PC-9 (cell line): ENCODE measurements around the gene CENPP. TPM values are rescaled to one million over a fixed set of nuclear protein-coding genes. Genes with fewer than 3 reads are reported as not detected.

ENCODE experiments used
- BruUV-seq: library from RNA; stranded (reverse); fragments of 400-500 nt; replicated peaks from 2 replicates; lab custom pipeline; 2021; lab: Mats Ljungman, UMichigan
- CTCF ChIA-PET: fragments of 300-600 bp; sonication (Branson Sonifier 250); formaldehyde crosslinking; loops from one replicate; lab custom pipeline; 2022; ENCODE audit warnings: antibody characterized with exemption; lab: Charles Lee
- POLR2A ChIA-PET: fragments of 300-600 bp; sonication (Branson Sonifier 250); formaldehyde crosslinking; loops from one replicate; lab custom pipeline; 2022; ENCODE audit warnings: antibody characterized with exemption; ENCODE audit not compliant: unreplicated experiment; lab: Charles Lee
- DNase-seq, 2 experiments: peaks; one replicate each; pipeline versions ENCODE4 v3.0.0 to v3.0.0-alpha.2; 2015 to 2022; ENCODE audit warnings: mixed read lengths in 1 of 2
- H2AFZ ChIP-seq: fragments of 200-600 bp; sonication (generic); 2 replicates; pipeline ENCODE4 v1.8.1; 2017; ENCODE audit warnings: antibody characterized with exemption
- H3F3A ChIP-seq: fragments of 200-600 bp; sonication (generic); 2 replicates; pipeline ENCODE4 v1.8.1; 2017; ENCODE audit warnings: antibody characterized with exemption, mild to moderate bottlenecking, low read depth; ENCODE audit not compliant: insufficient read depth
- H3K27ac ChIP-seq: fragments of 200-600 bp; sonication (generic); 2 replicates; pipeline ENCODE4 v1.6.1; 2016; ENCODE audit warnings: mixed run types
- H3K27me3 ChIP-seq: fragments of 200-600 bp; sonication (generic); 2 replicates; pipeline ENCODE4 v1.6.1; 2016; ENCODE audit warnings: low read depth, mixed run types; ENCODE audit not compliant: insufficient read depth
- H3K36me3 ChIP-seq: fragments of 200-600 bp; sonication (generic); 2 replicates; pipeline ENCODE4 v1.6.1; 2016; ENCODE audit warnings: low read depth, mixed run types
- H3K4me1 ChIP-seq: fragments of 200-600 bp; sonication (generic); replicated peaks from 2 replicates; pipeline ENCODE4 v1.6.1; 2016; ENCODE audit warnings: mixed run types; ENCODE audit not compliant: insufficient read depth
- H3K4me2 ChIP-seq: fragments of 200-600 bp; sonication (generic); 2 replicates; pipeline ENCODE4 v1.6.1; 2017; ENCODE audit warnings: mixed run types
- H3K4me3 ChIP-seq: fragments of 200-600 bp; sonication (generic); 2 replicates; pipeline ENCODE4 v1.6.1; 2016; ENCODE audit warnings: mixed run types
- H3K79me2 ChIP-seq: fragments of 200-600 bp; sonication (generic); 2 replicates; pipeline ENCODE4 v1.6.1; 2017; ENCODE audit warnings: low read depth, mixed run types
- H3K9me2 ChIP-seq: fragments of 200-600 bp; sonication (generic); 2 replicates; pipeline ENCODE4 v1.8.1; 2017; ENCODE audit warnings: mild to moderate bottlenecking; ENCODE audit not compliant: insufficient read depth
- H3K9me3 ChIP-seq: fragments of 200-600 bp; sonication (generic); 2 replicates; pipeline ENCODE4 v1.8.1; 2016; ENCODE audit warnings: low read depth; ENCODE audit not compliant: insufficient read depth
- H4K20me1 ChIP-seq: fragments of 200-600 bp; sonication (generic); 2 replicates; pipeline ENCODE4 v1.8.1; 2017; ENCODE audit not compliant: insufficient read depth
- EZH2 ChIP-seq: fragments of 200-600 bp; sonication (generic); IDR thresholded peaks from 2 replicates; pipeline ENCODE4 v1.8.0; 2017; ENCODE audit warnings: antibody characterized with exemption, low read depth
- intact Hi-C: fragments of 100-400 bp; cut with micrococcal nuclease; formaldehyde crosslinking; loops from one replicate; pipeline ENCODE4 v1.10.0; 2022; ENCODE audit not compliant: unreplicated experiment
- total RNA-seq: library from RNA; stranded (reverse); gene quantifications from 2 replicates; pipeline ENCODE4 v1.2.3, GENCODE V29; 2021
- TF ChIP-seq, protein P1 (sequence below): fragments of 200-600 bp; sonication (generic); conservative IDR thresholded peaks from 2 replicates; pipeline ENCODE4 v1.6.1; 2017; ENCODE audit warnings: mixed run types, antibody characterized with exemption, mild to moderate bottlenecking, moderate library complexity

Gene CENPP
- total RNA-seq, 1 experiment from 2014 or later: 10.0 TPM

DNA sequence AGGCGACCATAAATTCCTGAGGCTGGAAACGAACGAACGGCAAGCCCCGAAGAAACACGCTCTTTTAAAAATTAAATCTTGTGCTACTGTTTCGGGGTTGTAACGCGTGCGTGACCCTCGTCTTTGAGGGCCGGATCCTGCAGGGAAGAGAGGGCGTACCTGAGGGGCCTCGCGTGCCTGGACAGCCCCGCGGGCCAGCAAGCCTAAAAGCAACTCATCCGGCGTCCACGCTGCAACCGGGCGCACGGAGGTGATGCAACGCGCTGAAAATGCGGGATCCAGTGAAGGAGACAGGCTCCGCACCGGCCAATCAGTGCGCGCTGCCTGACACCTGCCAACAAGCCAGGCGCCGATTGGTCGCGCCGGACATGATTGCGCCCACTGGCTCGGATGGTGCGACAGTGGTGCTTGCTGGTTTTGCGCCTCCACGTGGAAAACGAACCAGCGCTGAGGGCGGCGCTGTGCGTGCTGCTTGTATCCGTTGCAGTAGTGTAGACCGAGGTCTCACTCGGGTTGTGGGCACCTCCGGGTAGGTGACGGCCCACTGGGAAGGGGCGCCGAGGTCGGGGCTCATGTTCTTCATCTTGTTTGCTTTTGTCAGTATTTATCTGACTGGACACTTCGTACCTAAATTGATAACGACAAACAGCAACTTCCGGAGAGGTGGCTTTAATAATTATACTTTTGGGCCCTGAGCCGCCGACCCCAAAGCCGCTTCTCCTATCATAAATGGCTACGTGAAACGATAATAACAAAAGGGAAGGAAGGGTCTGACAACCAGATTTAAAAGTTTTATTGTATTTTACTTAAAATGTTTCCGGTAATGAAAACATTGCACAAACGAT, 32.1 kb upstream of the CENPP start, which contains the start of gene IARS1:
Gene IARS1, minus strand, starts transcription at position 246 of the 845 bp plus-strand sequence. CDS start 4,278 bp downstream, outside the sequence.
- H4K20me1 ChIP-seq: peaks cover 32% of the 10 kb centered on the region
- ChIA-PET CTCF (interaction anchor here (0.6 kb wide), 1 partner anchor 209 kb away, joined by 3 read pairs; no protein-coding TSS in a partner anchor), POLR2A (interaction anchor here (1.0 kb wide), 1 partner anchor 10 kb away, joined by 7 read pairs; no protein-coding TSS in a partner anchor)
- H3K27me3 ChIP-seq: no peaks in the 10 kb centered on the region
- H3K4me3 ChIP-seq: peak within 1 kb of the TSS; percentile 95
- no peak for TF ChIP-seq EZH2
- TF ChIP-seq, protein P1, sequence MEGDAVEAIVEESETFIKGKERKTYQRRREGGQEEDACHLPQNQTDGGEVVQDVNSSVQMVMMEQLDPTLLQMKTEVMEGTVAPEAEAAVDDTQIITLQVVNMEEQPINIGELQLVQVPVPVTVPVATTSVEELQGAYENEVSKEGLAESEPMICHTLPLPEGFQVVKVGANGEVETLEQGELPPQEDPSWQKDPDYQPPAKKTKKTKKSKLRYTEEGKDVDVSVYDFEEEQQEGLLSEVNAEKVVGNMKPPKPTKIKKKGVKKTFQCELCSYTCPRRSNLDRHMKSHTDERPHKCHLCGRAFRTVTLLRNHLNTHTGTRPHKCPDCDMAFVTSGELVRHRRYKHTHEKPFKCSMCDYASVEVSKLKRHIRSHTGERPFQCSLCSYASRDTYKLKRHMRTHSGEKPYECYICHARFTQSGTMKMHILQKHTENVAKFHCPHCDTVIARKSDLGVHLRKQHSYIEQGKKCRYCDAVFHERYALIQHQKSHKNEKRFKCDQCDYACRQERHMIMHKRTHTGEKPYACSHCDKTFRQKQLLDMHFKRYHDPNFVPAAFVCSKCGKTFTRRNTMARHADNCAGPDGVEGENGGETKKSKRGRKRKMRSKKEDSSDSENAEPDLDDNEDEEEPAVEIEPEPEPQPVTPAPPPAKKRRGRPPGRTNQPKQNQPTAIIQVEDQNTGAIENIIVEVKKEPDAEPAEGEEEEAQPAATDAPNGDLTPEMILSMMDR: no peak; the same call in 1 of the 2 replicates
- no peaks in the 10 kb centered on the region for H3K9me2 ChIP-seq
- H3F3A ChIP-seq: peaks cover 21% of the 10 kb centered on the region; the same call in 1 of the 2 replicates
- peak; percentile 94 to 100 for DNase-seq
- intact Hi-C loops: loop anchor here (2.0 kb wide), 1 partner anchor 153 kb away; no protein-coding TSS in a partner anchor
- BruUV-seq: no TSS peak
- H3K36me3 ChIP-seq: peaks cover 54% of the 10 kb centered on the region
- H3K79me2 ChIP-seq: peaks cover 51% of the 10 kb centered on the region
- peaks cover 22% of the 10 kb centered on the region for H3K4me1 ChIP-seq
- peak within 1 kb of the TSS; percentile 96 for H3K4me2 ChIP-seq
- peak within 1 kb of the TSS; percentile 87 for H2AFZ ChIP-seq
- H3K9me3 ChIP-seq: no peaks in the 10 kb centered on the region
- peak within 1 kb of the TSS; percentile 96 for H3K27ac ChIP-seq

DNA sequence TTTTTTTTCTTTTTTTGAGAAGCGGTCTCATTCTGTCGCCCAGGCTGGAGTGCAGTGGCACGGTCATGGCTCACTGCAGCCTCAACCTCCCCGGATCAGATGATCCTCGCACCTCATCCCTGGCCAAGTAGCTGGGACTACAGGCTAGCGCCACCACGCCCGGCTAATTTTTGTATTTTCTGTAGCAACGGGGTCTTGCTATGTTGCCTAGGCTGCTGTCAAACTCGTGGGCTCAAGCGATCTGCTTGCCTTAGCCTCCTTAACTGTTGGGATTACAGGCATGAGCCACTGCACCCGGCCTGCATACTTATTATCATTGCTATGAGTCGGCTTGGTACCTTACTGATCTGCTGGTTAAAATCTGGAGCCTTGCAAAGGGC, 31.5 kb upstream of the CENPP start:
- TF ChIP-seq, protein P1: no peak
- no peak for TF ChIP-seq EZH2
- Histone ChIP-seq H3K4me3 (peak overlapping the region; percentile 95), H3K27ac (peak overlapping the region; percentile 96), H3K9me3 (no peaks in the 10 kb centered on the region), H4K20me1 (peaks cover 29% of the 10 kb centered on the region), H3K9me2 (no peaks in the 10 kb centered on the region), H3F3A (peaks cover 22% of the 10 kb centered on the region; the same call in 1 of the 2 replicates), H3K79me2 (peaks cover 45% of the 10 kb centered on the region), H3K27me3 (no peaks in the 10 kb centered on the region), H3K36me3 (peaks cover 52% of the 10 kb centered on the region), H2AFZ (peak overlapping the region; percentile 87), H3K4me1 (peaks cover 22% of the 10 kb centered on the region), H3K4me2 (peak overlapping the region; percentile 96)
- ChIA-PET CTCF (no interaction called here), POLR2A (no interaction called here)
- intact Hi-C loops: no loop called here
- DNase-seq: peak in 1 of 2 experiments; percentile 10
- BruUV-seq: TSS peak; percentile 91

DNA sequence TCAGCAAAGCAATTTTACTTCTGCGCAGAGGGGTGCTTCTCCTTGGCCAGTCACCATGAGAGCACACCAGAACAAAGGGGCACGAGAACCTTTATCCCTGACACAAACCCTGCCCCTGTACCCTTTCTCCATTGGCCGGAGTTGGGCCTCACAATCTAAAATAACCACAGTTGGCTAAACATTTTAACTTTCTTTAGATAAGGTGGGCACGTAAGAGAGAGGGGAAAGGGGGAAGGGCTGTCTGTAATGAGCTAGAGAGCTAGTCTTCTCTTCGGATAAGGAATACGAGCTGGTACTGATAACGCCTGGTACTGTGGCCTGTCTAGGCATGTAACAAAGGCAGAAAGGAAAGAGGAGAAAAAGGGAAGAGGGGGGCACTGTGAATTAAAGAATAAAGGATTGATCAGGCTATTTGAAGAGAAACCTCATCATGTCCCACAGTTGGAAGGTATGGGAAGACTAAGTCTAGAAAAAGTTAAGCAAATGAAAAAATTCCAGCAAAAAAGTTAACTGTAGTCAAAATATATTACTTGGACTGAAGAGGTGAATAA, 30.4 kb upstream of the CENPP start:
- intact Hi-C loops: no loop called here
- Histone ChIP-seq H3K27me3 (no peaks in the 10 kb centered on the region), H2AFZ (no peak overlapping the region), H3K79me2 (peaks cover 35% of the 10 kb centered on the region), H3K27ac (0 out of 2 replicates have a peak overlapping the region, but pooled peaks have one; percentile 5), H3K9me2 (no peaks in the 10 kb centered on the region), H3K4me2 (peak overlapping the region; percentile 96), H3K9me3 (no peaks in the 10 kb centered on the region), H4K20me1 (peaks cover 19% of the 10 kb centered on the region; the same call in 1 of the 2 replicates), H3K4me3 (no peak overlapping the region), H3K4me1 (peaks cover 22% of the 10 kb centered on the region), H3F3A (peaks cover 22% of the 10 kb centered on the region; the same call in 1 of the 2 replicates), H3K36me3 (peaks cover 50% of the 10 kb centered on the region)
- BruUV-seq: no TSS peak
- TF ChIP-seq EZH2: no peak
- TF ChIP-seq, protein P1: no peak
- DNase-seq: no peak
- CTCF ChIA-PET: no interaction called here
- POLR2A ChIA-PET: interaction anchor here (0.7 kb wide), 1 partner anchor 185 kb away, joined by 4 read pairs; no protein-coding TSS in a partner anchor
